GM23338 (cell line): ENCODE data around the gene BTRC. TPM values are rescaled to one million over a fixed set of nuclear protein-coding genes. Genes with fewer than 3 reads are reported as not detected.

Experiments used
- ATAC-seq: fragments of 200-7000 bp; cut with Tn5 transposase; 3 replicates; pipeline ENCODE4 v1.9.1; 2020
- DNase-seq: peaks from one replicate; pipeline ENCODE4 v3.0.0-alpha.2; 2015; ENCODE audit warnings: low spot score
- H2AFZ ChIP-seq: fragments of 200-600 bp; sonication (generic); 2 replicates; pipeline ENCODE4 v1.8.0; 2016; ENCODE audit warnings: antibody characterized with exemption, mild to moderate bottlenecking, moderate library complexity
- H3F3A ChIP-seq: fragments of 200-600 bp; sonication (generic); replicated peaks from 2 replicates; pipeline ENCODE4 v1.8.0; 2017; ENCODE audit warnings: antibody characterized with exemption, mixed run types, low read depth
- H3K27ac ChIP-seq: fragments of 200-600 bp; sonication (generic); 2 replicates; pipeline ENCODE4 v1.6.1; 2016; ENCODE audit warnings: low read depth
- H3K27me3 ChIP-seq: fragments of 200-600 bp; sonication (generic); 2 replicates; pipeline ENCODE4 v1.8.0; 2016; ENCODE audit warnings: mild to moderate bottlenecking, mixed run types, moderate library complexity; ENCODE audit not compliant: insufficient read depth
- H3K36me3 ChIP-seq: fragments of 200-600 bp; sonication (generic); 2 replicates; pipeline ENCODE4 v1.8.0; 2016; ENCODE audit warnings: mild to moderate bottlenecking; ENCODE audit not compliant: insufficient read depth
- H3K4me1 ChIP-seq: fragments of 200-600 bp; sonication (generic); 2 replicates; pipeline ENCODE4 v1.8.0; 2016; ENCODE audit warnings: mild to moderate bottlenecking, moderate library complexity; ENCODE audit not compliant: insufficient read depth
- H3K4me2 ChIP-seq: fragments of 200-600 bp; sonication (generic); 2 replicates; pipeline ENCODE4 v1.7.1; 2017; ENCODE audit warnings: mixed run types
- H3K4me3 ChIP-seq: fragments of 200-600 bp; sonication (generic); 2 replicates; pipeline ENCODE4 v1.6.1; 2016; ENCODE audit warnings: mixed run types
- H3K79me2 ChIP-seq: fragments of 200-600 bp; sonication (generic); replicated peaks from 2 replicates; pipeline ENCODE4 v1.8.0; 2017; ENCODE audit warnings: mild to moderate bottlenecking; ENCODE audit not compliant: insufficient read depth
- H3K9me2 ChIP-seq: fragments of 200-600 bp; sonication (generic); 2 replicates; pipeline ENCODE4 v1.8.0; 2017; ENCODE audit not compliant: insufficient read depth
- H4K20me1 ChIP-seq: fragments of 200-600 bp; sonication (generic); replicated peaks from 2 replicates; pipeline ENCODE4 v1.8.0; 2017; ENCODE audit warnings: mild to moderate bottlenecking; ENCODE audit not compliant: insufficient read depth
- H3K27ac Mint-ChIP-seq: 2 replicates; pipeline ENCODE4 v1.8.0; 2020; ENCODE audit warnings: inconsistent platforms, mild to moderate bottlenecking, moderate library complexity, mixed read lengths
- H3K27me3 Mint-ChIP-seq: 3 replicates; pipeline ENCODE4 v1.8.0; 2022; ENCODE audit warnings: low read depth, mild to moderate bottlenecking, moderate library complexity, mixed read lengths, inconsistent platforms; ENCODE audit not compliant: insufficient read depth, poor library complexity
- H3K36me3 Mint-ChIP-seq: 3 replicates; pipeline ENCODE4 v1.8.0; 2021; ENCODE audit warnings: low read depth, mild to moderate bottlenecking, inconsistent platforms, moderate library complexity, mixed read lengths
- H3K4me1 Mint-ChIP-seq: 3 replicates; pipeline ENCODE4 v1.8.0; 2020; ENCODE audit warnings: mild to moderate bottlenecking, inconsistent platforms, mixed read lengths
- H3K4me3 Mint-ChIP-seq: 3 replicates; pipeline ENCODE4 v1.8.0; 2021; ENCODE audit warnings: moderate library complexity, mild to moderate bottlenecking, inconsistent platforms, mixed read lengths
- H3K9me3 Mint-ChIP-seq: 3 replicates; pipeline ENCODE4 v1.8.0; 2020; ENCODE audit warnings: moderate library complexity, mild to moderate bottlenecking, inconsistent platforms, mixed read lengths
- CREB1 ChIP-seq: fragments of 250-450 bp; sonication (Bioruptor Pico); IDR thresholded peaks from 2 replicates; pipeline ENCODE4 v1.5.0; 2020; ENCODE audit warnings: low read depth, mild to moderate bottlenecking, moderate library complexity
- CTCF ChIP-seq, 2 experiments: fragments of 200-600 bp in 1 of 2; sonication (generic) in 1 of 2; conservative IDR thresholded peaks; 2 replicates each; pipeline versions ENCODE4 v1.5.1 to v1.6.1; 2016 to 2017; ENCODE audit warnings: antibody characterized with exemption in 2 of 2, low read depth in 2 of 2, mild to moderate bottlenecking in 2 of 2, moderate library complexity in 1 of 2
- ETS1 ChIP-seq: IDR thresholded peaks from 2 replicates; pipeline ENCODE4 v1.6.1; 2016; ENCODE audit warnings: antibody characterized with exemption
- EZH2 ChIP-seq: fragments of 200-600 bp; sonication (generic); IDR thresholded peaks from one replicate; pipeline ENCODE4 v1.8.0; 2017; ENCODE audit warnings: antibody characterized with exemption, mild to moderate bottlenecking, low read depth; ENCODE audit not compliant: unreplicated experiment
- EZH2phosphoT487 ChIP-seq: fragments of 200-600 bp; sonication (generic); IDR thresholded peaks from one replicate; pipeline ENCODE4 v1.8.1; 2018; ENCODE audit warnings: antibody characterized with exemption; ENCODE audit not compliant: unreplicated experiment
- JUNB ChIP-seq: IDR thresholded peaks from one replicate; pipeline ENCODE4 v1.6.1; 2016; ENCODE audit warnings: antibody characterized with exemption; ENCODE audit not compliant: unreplicated experiment
- NANOG ChIP-seq: IDR thresholded peaks from 2 replicates; pipeline ENCODE4 v1.6.1; 2016; ENCODE audit warnings: antibody characterized with exemption, borderline replicate concordance
- POLR2AphosphoS5 ChIP-seq: IDR thresholded peaks from 2 replicates; pipeline ENCODE4 v1.6.1; 2016; ENCODE audit warnings: antibody characterized with exemption, low read depth
- REST ChIP-seq: IDR thresholded peaks from one replicate; pipeline ENCODE4 v1.6.1; 2018; ENCODE audit warnings: antibody characterized with exemption; ENCODE audit not compliant: unreplicated experiment
- STAT1 ChIP-seq: IDR thresholded peaks from one replicate; pipeline ENCODE4 v1.6.1; 2016; ENCODE audit warnings: antibody characterized with exemption; ENCODE audit not compliant: unreplicated experiment
- ZNF114 ChIP-seq: fragments of 250-450 bp; sonication (Bioruptor Pico); IDR thresholded peaks from 2 replicates; pipeline ENCODE4 v1.5.0; 2020; ENCODE audit warnings: mild to moderate bottlenecking, moderate library complexity
- ZNF331 ChIP-seq: fragments of 250-450 bp; sonication (Bioruptor Pico); IDR thresholded peaks from 2 replicates; pipeline ENCODE4 v1.5.0; 2020; ENCODE audit warnings: low read depth, mild to moderate bottlenecking, moderate library complexity
- ZNF462 ChIP-seq: fragments of 250-450 bp; sonication (Bioruptor Pico); IDR thresholded peaks from 2 replicates; pipeline ENCODE4 v1.5.0; 2020; ENCODE audit warnings: mild to moderate bottlenecking, moderate library complexity
- polyA plus RNA-seq: library from polyadenylated mRNA; unstranded; fragments of >200 nt; fragmentation: Nextera tagmentation; extraction: Ambion mirVana; gene quantifications from 2 replicates; pipeline ENCODE4 v1.2.1, GENCODE V29; 2016
- total RNA-seq: library from RNA; depleted of rRNA; stranded (reverse); fragments of >200 nt; shearing (Covaris generic); gene quantifications from 2 replicates; pipeline ENCODE4 v1.2.3, GENCODE V29; 2014

BTRC gene
- total and polyA plus RNA-seq, 2 experiments from 2014 or later = 10.0 to 17.5 TPM

- no peak for TF ChIP-seq NANOG
- TF ChIP-seq CREB1 = no peak
- TF ChIP-seq POLR2AphosphoS5 = no peak
- no peak for TF ChIP-seq ETS1
- no peak for TF ChIP-seq CTCF (conservative IDR thresholded peaks at IDR 0.05; ENCODE audit: low read depth in 2 of 2)
- TF ChIP-seq EZH2phosphoT487 = no peak
- TF ChIP-seq EZH2 = no peak
- TF ChIP-seq ZNF114 (CRISPR knock-in tag) = no peak
- no peak for TF ChIP-seq STAT1
- TF ChIP-seq REST = no peak
- no peak for TF ChIP-seq JUNB
- no peak for TF ChIP-seq ZNF462 (CRISPR knock-in tag)
- no peak for TF ChIP-seq ZNF331 (CRISPR knock-in tag)
- H3K36me3 Mint-ChIP-seq = no peaks in the 10 kb centered on the region
- no peak overlapping the region for H3K4me3 Mint-ChIP-seq
- H3K4me1 Mint-ChIP-seq = peaks cover 16% of the 10 kb centered on the region
- H3K27ac ChIP-seq = no peak overlapping the region
- no peaks in the 10 kb centered on the region for H3K27me3 Mint-ChIP-seq
- no peaks in the 10 kb centered on the region for H3K36me3 ChIP-seq
- H3K9me2 ChIP-seq = no peaks in the 10 kb centered on the region
- no peaks in the 10 kb centered on the region for H3K79me2 ChIP-seq
- no peaks in the 10 kb centered on the region for H3K27me3 ChIP-seq
- DNase-seq = no peak
- no peaks in the 10 kb centered on the region for H3K9me3 Mint-ChIP-seq
- no peaks in the 10 kb centered on the region for H4K20me1 ChIP-seq
- H3K4me1 ChIP-seq = peaks cover 9% of the 10 kb centered on the region
- no peak overlapping the region for H3K27ac Mint-ChIP-seq
- ATAC-seq = no peak
- H3F3A ChIP-seq = no peaks in the 10 kb centered on the region
- no peak overlapping the region for H3K4me3 ChIP-seq
- H3K4me2 ChIP-seq = no peak overlapping the region
- H2AFZ ChIP-seq = no peak overlapping the region
Observed at GRCh38 chr10:101442456-101442800, 88.5 kb downstream of the BTRC start.
